GM10266 (cell line): ENCODE data around the gene ZBTB16.

Source experiments
- DNase-seq: peaks from one replicate; pipeline ENCODE4 v3.0.0; 2012; ENCODE audit errors: extremely low spot score
- TF ChIP-seq, protein P1 (sequence below): IDR thresholded peaks from 2 replicates; pipeline ENCODE4 v1.5.1; 2012; ENCODE audit warnings: mild to moderate bottlenecking, low read depth; ENCODE audit not compliant: control insufficient read depth, insufficient read depth; ENCODE audit errors: missing control alignments

Gene ZBTB16

DNA sequence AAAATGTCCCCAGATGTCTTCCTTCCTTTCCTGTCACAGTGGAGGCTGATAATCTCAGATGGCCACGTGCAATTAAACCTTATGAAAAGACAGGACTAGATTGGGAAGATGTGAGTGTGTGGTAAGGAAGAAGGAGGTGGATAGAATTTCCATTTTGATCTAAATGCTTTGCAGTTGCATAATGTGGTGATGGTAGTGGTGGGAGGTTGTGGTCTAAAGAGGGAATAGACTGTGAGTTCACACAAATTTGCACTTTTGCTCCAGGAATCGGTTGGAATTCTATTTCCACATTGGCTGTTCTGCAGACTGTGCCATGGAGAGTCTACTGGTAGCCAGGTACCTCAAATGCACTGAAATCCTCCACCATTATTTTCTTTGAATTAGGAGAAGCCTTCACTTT, 93.3 kb downstream of the ZBTB16 start:
- TF ChIP-seq, protein P1, sequence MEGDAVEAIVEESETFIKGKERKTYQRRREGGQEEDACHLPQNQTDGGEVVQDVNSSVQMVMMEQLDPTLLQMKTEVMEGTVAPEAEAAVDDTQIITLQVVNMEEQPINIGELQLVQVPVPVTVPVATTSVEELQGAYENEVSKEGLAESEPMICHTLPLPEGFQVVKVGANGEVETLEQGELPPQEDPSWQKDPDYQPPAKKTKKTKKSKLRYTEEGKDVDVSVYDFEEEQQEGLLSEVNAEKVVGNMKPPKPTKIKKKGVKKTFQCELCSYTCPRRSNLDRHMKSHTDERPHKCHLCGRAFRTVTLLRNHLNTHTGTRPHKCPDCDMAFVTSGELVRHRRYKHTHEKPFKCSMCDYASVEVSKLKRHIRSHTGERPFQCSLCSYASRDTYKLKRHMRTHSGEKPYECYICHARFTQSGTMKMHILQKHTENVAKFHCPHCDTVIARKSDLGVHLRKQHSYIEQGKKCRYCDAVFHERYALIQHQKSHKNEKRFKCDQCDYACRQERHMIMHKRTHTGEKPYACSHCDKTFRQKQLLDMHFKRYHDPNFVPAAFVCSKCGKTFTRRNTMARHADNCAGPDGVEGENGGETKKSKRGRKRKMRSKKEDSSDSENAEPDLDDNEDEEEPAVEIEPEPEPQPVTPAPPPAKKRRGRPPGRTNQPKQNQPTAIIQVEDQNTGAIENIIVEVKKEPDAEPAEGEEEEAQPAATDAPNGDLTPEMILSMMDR: no peak
- no peak for DNase-seq

DNA sequence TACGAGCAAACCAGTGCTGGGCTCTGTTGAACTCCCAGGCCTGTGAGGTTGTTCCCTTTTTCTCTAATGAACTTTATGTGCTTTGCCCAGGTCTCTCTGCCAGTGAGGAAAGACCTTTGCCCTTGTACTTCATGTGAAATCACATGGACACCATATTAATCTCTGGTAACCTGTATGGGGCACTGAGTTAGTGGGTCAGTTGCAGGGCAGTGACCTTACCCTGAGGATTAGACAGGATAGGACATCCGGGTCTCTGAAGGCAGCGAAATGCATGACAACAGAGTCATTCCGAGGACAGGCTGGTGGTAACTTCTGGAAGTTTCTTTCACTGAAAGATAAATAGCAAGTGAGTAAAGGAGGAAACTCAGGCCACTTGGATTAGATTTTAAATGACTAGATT, 93.7 kb downstream of the ZBTB16 start:
- DNase-seq: no peak
- TF ChIP-seq, protein P1: no peak

DNA sequence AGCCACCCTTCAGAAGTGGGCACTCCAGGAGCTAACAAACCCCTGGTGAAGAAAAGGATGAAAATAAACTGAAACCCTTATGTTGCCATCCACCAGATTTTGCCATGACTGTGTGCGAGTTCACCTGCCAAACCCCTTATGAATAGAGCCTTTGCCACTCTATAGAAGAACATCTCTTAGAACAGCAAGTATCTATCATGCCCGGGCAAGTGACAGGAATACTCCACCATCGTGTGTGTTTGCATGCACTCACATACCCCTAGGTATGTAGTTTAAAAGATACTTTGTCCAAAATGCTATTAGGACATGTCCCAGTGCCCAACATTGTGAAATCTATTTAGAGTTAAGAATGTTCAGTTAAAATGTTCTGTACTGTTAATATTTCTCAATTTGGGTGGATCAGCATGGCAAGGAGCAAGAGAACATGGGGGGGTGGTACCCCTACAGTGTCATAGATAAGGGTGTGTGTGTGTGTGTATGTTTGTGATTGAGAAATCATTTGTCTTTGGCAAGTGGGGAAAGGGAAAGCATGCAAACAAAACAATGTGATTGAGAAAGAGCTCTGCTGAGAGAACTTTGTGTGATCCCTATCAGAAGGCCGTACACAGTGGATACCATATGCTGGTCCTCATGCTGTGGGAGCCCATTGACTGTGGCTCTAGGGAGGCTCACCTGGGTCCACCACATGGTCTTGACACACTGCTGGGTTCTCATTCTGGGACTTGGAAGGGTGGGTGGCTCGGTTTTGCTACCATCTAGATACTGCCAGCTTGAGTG, 94.9 kb downstream of the ZBTB16 start:
- TF ChIP-seq, protein P1: no peak

DNA sequence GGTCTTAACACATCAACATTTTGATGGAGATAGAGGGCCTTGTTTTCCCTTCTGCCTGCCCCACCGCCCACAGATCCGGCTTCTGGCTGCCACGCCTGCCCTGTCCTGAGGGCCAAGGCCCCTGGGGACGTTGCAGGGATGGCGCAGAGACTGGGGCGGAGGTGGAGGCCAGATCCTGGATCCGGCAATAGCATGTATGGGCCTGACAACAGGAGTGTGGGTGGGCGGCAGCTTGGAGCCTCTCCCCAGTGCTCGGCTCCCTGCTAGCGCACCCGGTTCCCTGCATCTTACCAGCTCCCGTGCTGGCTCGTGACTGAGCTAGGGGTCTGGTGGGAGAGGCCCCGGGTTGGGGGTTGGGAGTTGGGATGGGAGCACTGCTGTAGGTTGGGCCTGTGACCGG, 95.6 kb downstream of the ZBTB16 start:
- no peak for DNase-seq
- TF ChIP-seq, protein P1: no peak

More for the DNA sequence above, 94.9 kb downstream of the ZBTB16 start:
- no peak for DNase-seq

DNA sequence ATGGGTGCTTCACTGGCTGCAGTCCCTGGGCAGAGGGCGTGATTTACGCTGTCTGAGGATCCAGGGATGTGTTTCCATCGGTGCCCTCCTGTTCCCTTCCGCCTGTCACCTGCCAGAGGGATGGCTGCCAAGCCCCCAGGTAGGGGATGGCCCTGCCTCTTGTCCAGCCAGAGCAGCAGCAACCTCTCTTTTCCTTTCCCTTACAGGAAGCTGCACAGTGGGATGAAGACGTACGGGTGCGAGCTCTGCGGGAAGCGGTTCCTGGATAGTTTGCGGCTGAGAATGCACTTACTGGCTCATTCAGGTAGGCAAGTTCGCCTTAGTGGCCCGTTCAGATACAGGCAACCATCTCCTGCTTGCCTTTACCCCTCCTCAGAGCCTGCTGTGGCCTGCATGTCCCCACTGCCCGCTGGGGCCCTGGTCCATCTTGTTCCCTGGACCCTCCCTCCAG, 96.6 kb downstream of the ZBTB16 start:
- TF ChIP-seq, protein P1: no peak
- no peak for DNase-seq

DNA sequence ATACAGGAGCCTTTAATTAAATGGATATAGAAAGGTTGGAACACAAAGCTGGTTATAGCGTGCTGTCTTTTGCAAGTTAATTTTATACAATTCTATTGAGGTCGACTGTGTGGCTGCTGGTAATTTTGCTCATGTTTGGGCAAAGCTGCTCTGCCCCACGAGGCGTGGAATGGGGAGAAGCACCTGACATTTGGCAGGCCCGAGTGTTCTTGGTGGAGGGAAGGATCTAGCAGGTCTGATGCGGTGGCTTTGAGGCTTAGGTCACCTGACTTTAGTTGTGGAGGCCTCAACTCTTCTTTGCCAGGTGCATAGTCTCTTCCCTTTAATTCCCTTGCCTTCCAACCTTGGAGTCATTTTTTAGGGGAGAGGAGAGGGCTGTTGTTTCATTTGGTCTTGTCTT, 97.3 kb downstream of the ZBTB16 start:
- no peak for DNase-seq
- TF ChIP-seq, protein P1: no peak

DNA sequence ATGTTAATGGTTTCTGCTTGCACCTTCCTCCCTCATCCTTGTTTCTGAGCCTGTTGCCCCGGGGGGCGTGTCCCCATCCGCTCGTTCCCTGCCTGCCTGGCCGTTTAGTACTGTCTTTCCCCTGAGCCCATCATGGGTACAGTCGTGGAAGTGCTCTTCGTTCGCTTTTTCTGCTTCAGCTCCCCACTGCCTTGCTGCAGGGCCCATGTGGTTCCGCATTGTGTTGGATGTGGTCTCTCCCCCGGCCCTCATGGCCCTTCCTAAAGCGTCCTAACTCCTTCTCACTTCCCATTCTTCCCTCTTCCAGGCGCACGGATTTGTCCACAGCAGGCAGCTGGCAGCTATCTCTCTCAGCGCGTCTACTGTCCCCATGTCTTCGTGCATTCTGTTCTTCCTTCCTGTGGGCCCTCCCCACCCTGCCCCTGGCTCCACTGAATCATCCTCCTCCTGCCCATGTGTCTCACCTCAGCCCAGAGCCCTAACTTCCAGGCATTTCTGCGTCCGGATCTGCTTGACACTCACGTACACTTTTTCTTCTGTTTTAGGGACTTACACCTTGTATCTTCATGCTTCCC, 98.1 kb downstream of the ZBTB16 start:
- TF ChIP-seq, protein P1: no peak
- no peak for DNase-seq
